Prostate gland (tissue), 2 donors: Measurements from ENCODE around the gene LSS. TPM values are rescaled to one million over a fixed set of nuclear protein-coding genes. Genes with fewer than 3 reads are reported as not detected.

ENCODE experiments used
- DNase-seq: peaks from one replicate; pipeline ENCODE4 v3.0.0-alpha.2; 2019; ENCODE audit warnings: low spot score
- H3K27ac ChIP-seq, 2 donors: fragments of 200-600 bp; sonication (generic); 2 replicates each; pipeline ENCODE4 v1.5.1; 2017 to 2019
- H3K27me3 ChIP-seq: fragments of 200-600 bp; sonication (generic); replicated peaks from 2 replicates; pipeline ENCODE4 v1.5.1; 2019; ENCODE audit not compliant: insufficient read depth
- H3K36me3 ChIP-seq, 2 donors: fragments of 200-600 bp; sonication (generic); 1 replicate in 1 of 2; 2 replicates in 1 of 2; pipeline versions ENCODE4 v1.5.1 to v1.8.1; 2017 to 2019
- H3K4me1 ChIP-seq: fragments of 200-600 bp; sonication (generic); replicated peaks from 2 replicates; pipeline ENCODE4 v1.5.1; 2019
- H3K4me3 ChIP-seq, 2 donors: fragments of 200-600 bp; sonication (generic); 2 replicates each; pipeline ENCODE4 v1.5.1; 2017 to 2019
- H3K9me3 ChIP-seq: fragments of 200-600 bp; sonication (generic); 2 replicates; pipeline ENCODE4 v1.5.1; 2017
- CTCF ChIP-seq, 4 experiments: fragments of 200-600 bp in 2 of 4; fragments of 450-650 bp in 2 of 4; sonication (generic) in 2 of 4; IDR thresholded peaks; 1 replicate in 3 of 4; 2 replicates in 1 of 4; pipeline ENCODE4 v1.5.1; 2016 to 2019; ENCODE audit warnings: antibody characterized with exemption in 4 of 4, mild to moderate bottlenecking in 2 of 4, moderate library complexity in 2 of 4
- POLR2A ChIP-seq: fragments of 450-650 bp; IDR thresholded peaks from one replicate; pipeline ENCODE4 v1.6.1; 2016; ENCODE audit warnings: antibody characterized with exemption, mild to moderate bottlenecking
- POLR2AphosphoS5 ChIP-seq: sonication (generic); formaldehyde crosslinking; IDR thresholded peaks from one replicate; pipeline ENCODE4 v1.6.1; 2017; ENCODE audit warnings: antibody characterized with exemption
- WGBS: methylation state at CpG from one replicate; pipeline ENCODE4 v1.1.5; 2018; 5-methylcytosine and 5-hydroxymethylcytosine counted together
- intact Hi-C: fragments of 100-400 bp; cut with DNase I; formaldehyde crosslinking; loops from one replicate; pipeline ENCODE4 v1.14.2; 2022
- total RNA-seq, 2 donors: library from RNA; depleted of rRNA; stranded (reverse); fragments of >200 nt; gene quantifications; one replicate each; pipeline ENCODE4 v1.1.0, GENCODE V29; 2016

LSS gene
- total RNA-seq, 2 donors from 2014 or later = 95.5 to 145 TPM

- no peak overlapping the region for H3K4me3 ChIP-seq
- intact Hi-C loops = no loop called here
- no peaks in the 10 kb centered on the region for H3K27me3 ChIP-seq
- no peak overlapping the region for H3K27ac ChIP-seq
- H3K9me3 ChIP-seq = no peaks in the 10 kb centered on the region
- no peak for TF ChIP-seq POLR2AphosphoS5
- TF ChIP-seq CTCF (IDR thresholded peaks at IDR 0.05) = no peak
- TF ChIP-seq POLR2A = no peak
- H3K4me1 ChIP-seq = no peaks in the 10 kb centered on the region
- DNase-seq = no peak
- WGBS = 87% methylated on average over 6 of the region's 6 CpGs
- peaks cover 26 to 44% of the 10 kb centered on the region in 2 donors for H3K36me3 ChIP-seq
Measured at GRCh38 chr21:46255758-46256337, 27.3 kb upstream of the LSS start.

GRCh38 chr21:46255166-46255565 is 26.6 kb upstream of the LSS start:
- Histone ChIP-seq H3K9me3 (no peaks in the 10 kb centered on the region), H3K4me1 (no peaks in the 10 kb centered on the region), H3K27me3 (no peaks in the 10 kb centered on the region), H3K4me3 (no peak overlapping the region), H3K27ac (no peak overlapping the region), H3K36me3 (peaks cover 21 to 37% of the 10 kb centered on the region in 2 donors)
- WGBS = 88% methylated on average over 11 of the region's 11 CpGs
- no peak for DNase-seq
- TF ChIP-seq CTCF (IDR thresholded peaks at IDR 0.05) (no peak), POLR2AphosphoS5 (no peak), POLR2A (no peak)
- intact Hi-C loops = no loop called here

GRCh38 chr21:46254208-46254975 is 25.8 kb upstream of the LSS start:
- WGBS = 80% methylated on average over 12 of the region's 12 CpGs
- H3K4me3 ChIP-seq = no peak overlapping the region
- no peaks in the 10 kb centered on the region for H3K4me1 ChIP-seq
- no peak for DNase-seq
- no peaks in the 10 kb centered on the region for H3K27me3 ChIP-seq
- peaks cover 21 to 34% of the 10 kb centered on the region in 2 donors for H3K36me3 ChIP-seq
- intact Hi-C loops = no loop called here
- no peak overlapping the region for H3K27ac ChIP-seq
- TF ChIP-seq POLR2A = no peak
- no peak for TF ChIP-seq POLR2AphosphoS5
- TF ChIP-seq CTCF (IDR thresholded peaks at IDR 0.05) = no peak
- no peaks in the 10 kb centered on the region for H3K9me3 ChIP-seq

- WGBS = 71% methylated on average over 8 of the region's 8 CpGs
- H3K4me1 ChIP-seq = no peaks in the 10 kb centered on the region
- no peak for DNase-seq
- H3K27me3 ChIP-seq = no peaks in the 10 kb centered on the region
- intact Hi-C loops = no loop called here
- TF ChIP-seq CTCF (IDR thresholded peaks at IDR 0.05) = no peak
- H3K36me3 ChIP-seq = peaks cover 21 to 30% of the 10 kb centered on the region in 2 donors
- no peak overlapping the region for H3K27ac ChIP-seq
- H3K4me3 ChIP-seq = no peak overlapping the region
- no peaks in the 10 kb centered on the region for H3K9me3 ChIP-seq
Measured at GRCh38 chr21:46253610-46254124, 25.1 kb upstream of the LSS start.

GRCh38 chr21:46252840-46253239 is 24.3 kb upstream of the LSS start:
- DNase-seq = no peak
- Histone ChIP-seq H3K27ac (no peak overlapping the region), H3K4me3 (no peak overlapping the region), H3K4me1 (no peaks in the 10 kb centered on the region), H3K9me3 (no peaks in the 10 kb centered on the region), H3K36me3 (peaks cover 21 to 29% of the 10 kb centered on the region in 2 donors), H3K27me3 (no peaks in the 10 kb centered on the region)
- intact Hi-C loops = no loop called here
- WGBS = 94% methylated on average over 4 of the region's 4 CpGs
- no peak for TF ChIP-seq CTCF (IDR thresholded peaks at IDR 0.05)
- TF ChIP-seq POLR2AphosphoS5 = no peak
- TF ChIP-seq POLR2A = no peak
